OCI-M1 (cell line): ENCODE measurements around the gene SPG11.
"Not testable (repeated sequence)": the region's sequence is repeated elsewhere in the genome, so short reads cannot be mapped to it uniquely, and the experiment has no call there.

Source experiments
- DNase-seq: peaks from one replicate; lab custom pipeline; 2025; lab: John Stamatoyannopoulos, UW

SPG11 gene

GRCh38 chr15:44554934-44555723 lies 108.3 kb downstream of the SPG11 start:
- peak; percentile 51 for DNase-seq

DNA sequence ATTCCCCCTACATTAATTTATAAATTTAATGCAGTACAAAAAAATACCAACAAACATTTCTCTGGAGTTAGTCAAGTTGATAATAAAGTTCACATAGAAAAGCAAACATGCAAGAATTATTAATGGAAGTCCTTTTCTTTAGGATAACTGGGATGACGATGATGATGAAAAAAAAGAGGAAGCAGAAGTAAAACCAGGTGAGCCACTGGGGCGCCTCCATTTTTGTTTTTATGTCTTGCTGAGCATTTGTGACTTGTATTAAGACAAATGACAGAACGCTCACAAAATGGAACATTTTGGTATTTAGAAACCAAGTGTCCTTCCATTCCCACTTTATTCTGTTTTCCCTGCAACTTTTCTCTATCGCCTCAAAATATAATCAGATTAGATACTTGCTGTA lies 112.7 kb downstream of the SPG11 start:
- DNase-seq: no peak

- peak; percentile 13 for DNase-seq
Observed at GRCh38 chr15:44550256-44550655, 113.2 kb downstream of the SPG11 start.

DNA sequence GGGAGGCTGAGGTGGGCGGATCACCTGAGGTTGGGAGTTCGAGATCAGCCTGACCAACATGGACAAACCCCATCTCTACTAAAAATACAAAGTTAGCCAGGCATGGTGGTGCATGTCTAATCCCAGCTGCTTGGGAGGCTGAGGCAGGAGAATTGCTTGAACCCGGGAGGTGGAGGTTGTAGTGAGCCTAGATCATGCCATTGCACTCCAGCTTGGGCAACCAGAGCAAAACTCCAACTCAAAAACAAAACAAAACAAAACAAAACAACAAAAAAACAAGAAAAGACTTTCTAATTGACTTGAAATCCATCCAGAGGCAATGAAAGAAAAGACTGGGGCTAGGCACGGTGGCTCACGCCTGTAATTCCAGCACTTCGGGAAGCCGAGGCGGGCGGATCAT lies 114.3 kb downstream of the SPG11 start:
- DNase-seq: not testable (repeated sequence)

DNA sequence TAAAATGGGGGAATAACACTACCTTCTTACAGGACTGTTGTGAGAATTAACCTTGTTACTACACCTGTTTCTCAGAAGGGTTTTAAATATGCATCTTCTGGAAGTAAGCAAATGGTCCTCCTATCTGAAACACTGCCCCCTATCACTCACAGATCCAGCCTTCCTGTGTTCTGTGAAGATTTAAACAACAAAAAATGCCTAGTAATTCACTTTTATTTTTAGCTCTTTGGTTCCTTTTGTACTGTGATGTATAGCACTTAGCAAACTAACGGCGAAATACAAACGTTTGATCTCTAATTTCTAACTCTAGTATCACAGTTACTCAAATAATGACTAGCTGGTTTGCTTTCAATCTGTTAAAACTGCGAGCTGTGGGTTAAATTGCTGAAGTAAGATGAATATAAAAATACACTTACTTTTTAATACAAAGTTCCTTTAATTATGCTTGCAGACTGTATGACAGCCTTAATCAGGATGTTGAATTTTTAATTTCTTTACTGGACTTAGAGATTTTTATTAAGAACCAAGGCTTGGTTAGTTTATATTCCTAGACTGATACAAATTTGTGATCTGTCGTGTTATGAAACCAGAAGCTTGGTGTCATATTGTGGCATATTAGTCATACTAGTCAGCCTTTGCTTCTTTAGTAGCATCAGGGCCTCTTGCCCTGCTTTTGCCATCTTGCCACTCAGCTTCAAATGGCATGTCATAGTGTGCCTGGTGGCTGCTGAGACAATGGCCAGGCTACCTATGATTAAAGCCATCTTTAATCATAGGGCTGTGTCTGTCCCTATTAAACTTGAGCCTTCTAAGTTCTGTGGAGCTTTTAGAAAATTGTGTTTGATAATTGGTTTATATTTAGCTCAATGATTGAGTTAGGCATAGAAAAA lies 117.3 kb downstream of the SPG11 start:
- peak; percentile 36 for DNase-seq

- not testable (repeated sequence) for DNase-seq
Observed at GRCh38 chr15:44544745-44545144, 118.7 kb downstream of the SPG11 start.

DNA sequence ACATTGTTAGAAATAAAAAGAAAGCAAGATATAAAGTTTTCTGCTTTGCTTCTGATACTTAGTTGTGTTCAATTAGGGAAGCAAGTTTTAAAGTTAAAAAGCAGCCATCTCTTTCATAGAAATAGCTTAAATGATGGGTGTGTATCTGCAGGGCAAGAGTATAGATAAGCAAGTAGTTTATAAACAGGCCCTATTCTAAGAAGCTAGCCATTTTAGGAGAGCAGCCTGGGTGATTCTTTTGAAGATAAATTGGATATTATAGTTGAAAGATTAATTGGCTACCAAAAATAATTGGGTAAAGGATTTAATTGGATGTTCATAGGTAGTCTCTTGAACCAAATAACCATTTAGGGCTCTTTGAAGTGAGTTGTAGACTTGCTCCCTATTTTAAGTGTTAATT lies 120.9 kb downstream of the SPG11 start:
- DNase-seq: peak; percentile 39

- DNase-seq: no peak
Observed at GRCh38 chr15:44541282-44541958, 122.0 kb downstream of the SPG11 start.

- DNase-seq: peak; percentile 67
Observed at GRCh38 chr15:44537735-44538240, 125.7 kb downstream of the SPG11 start.

DNA sequence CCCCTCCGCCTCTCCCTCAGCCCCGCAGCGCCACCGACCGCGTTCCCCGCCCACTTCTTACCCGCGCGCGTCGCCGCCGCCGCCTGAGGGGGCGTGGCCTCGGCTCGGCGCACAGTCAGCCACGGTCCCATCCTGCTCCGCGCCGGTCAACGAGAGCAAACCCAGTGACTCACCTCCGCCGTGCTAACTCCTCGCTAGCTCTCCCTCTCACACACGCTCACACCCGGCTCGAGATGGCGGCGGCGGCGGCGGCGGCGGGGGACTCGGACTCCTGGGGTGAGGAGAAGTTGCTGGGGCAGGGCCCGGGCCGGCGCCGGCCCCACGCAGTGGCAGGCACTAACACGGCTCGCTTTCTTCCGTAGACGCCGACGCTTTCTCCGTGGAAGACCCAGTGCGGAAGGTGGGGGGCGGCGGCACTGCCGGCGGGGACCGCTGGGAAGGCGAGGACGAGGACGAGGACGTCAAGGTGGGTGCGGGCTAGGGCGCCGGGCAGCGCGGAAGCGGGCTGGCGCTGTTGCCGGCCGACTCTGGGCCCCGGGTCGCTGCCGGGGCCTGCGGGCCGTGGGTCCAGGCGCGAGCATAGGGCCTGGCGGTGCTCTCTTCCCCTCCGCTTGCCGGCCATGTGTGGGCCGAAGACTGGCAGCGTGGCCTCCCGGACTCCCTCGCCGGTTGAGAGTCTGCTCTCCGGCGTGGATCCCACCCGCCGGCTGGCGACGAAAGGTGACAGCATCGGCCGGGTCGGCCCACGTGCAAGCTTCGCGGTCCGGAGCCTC lies 126.3 kb downstream of the SPG11 start, which contains the start of gene EIF3J:
EIF3J (plus strand) TSS at position 186 of the 773 bp plus-strand sequence; CDS start at position 234, 48 bp downstream.
- DNase-seq: peak; percentile 96

- DNase-seq: peak; percentile 95
Observed at GRCh38 chr15:44536302-44536961, 127.0 kb downstream of the SPG11 start.

- peak; percentile 64 for DNase-seq
Observed at GRCh38 chr15:44535523-44536301, 127.8 kb downstream of the SPG11 start.

DNA sequence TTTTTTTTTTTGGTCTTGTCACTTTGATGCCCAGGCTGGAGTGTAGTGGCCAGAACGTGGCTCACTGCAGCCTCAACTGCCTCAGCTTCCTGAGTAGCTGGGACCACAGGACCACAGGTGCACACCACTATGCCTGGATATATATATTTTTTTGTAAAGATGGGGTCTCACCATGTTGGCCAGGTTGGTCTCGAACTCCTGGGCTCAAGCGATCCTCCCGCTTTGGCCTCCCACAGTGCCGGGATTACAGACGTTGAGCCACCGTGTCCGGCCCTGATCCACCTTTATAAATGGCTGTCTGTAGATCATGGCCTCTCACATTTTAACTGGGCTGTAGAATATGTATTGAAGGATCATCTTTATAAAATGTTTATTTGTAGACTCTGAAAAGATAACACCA lies 128.4 kb downstream of the SPG11 start:
- no peak for DNase-seq

DNA sequence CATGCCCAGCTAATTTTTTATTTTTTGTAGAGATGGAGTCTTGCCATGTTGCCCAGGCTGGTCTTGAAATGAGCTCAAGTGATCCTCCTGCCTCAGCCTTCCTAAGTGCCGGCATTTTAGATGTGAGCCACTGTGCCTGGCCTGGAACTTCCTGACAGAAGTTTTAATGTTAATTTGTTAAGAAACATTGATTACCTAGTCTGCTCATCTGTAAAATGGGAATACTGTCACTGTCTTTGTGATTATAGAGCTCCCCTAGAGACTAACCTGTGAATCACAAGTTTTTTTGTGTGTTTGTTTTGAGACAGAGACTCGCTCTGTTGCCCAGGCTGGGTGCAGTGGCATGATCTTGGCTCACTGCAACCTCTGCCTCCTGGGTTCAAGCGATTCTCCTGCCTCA lies 130.8 kb downstream of the SPG11 start:
- no peak for DNase-seq

GRCh38 chr15:44532275-44532674 lies 131.2 kb downstream of the SPG11 start:
- not testable (repeated sequence) for DNase-seq

- DNase-seq: no peak
Observed at GRCh38 chr15:44530653-44531052, 132.8 kb downstream of the SPG11 start.

DNA sequence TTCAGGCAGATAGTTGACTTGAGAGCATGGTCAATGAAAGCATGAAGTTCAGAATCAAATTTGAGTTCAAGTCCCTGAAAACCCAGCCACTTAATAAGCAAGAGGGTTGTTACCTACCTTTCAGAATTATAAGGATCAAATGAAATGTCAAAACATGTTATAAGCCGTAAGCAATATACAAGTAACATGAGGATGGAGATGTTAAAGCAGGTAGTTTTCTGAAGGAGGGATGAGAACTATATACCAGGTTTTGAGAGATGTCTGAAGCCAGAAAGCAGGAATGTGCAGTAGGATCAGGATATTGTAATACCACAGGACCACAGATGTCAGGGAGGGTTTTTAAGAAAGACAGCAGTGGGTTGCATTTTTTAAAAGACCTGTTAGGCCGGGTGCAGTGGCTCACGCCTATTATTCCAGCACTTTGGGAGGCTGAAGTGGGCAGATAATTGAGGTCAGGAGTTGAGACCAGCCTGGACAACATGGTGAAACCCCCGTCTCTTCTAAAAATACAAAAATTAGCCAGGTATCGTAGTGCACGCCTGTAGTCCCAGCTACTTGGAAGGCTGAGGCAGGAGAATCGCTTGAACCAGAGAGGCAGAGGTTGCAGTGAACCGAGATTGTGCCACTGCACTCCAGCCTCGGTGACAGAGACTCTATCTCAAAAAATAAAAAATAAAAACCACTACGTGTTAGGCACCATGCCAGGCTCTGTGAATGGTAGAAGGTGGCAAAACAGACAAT lies 133.4 kb downstream of the SPG11 start:
- DNase-seq: no peak

GRCh38 chr15:44527241-44527640 lies 136.2 kb downstream of the SPG11 start:
- DNase-seq: no peak

DNA sequence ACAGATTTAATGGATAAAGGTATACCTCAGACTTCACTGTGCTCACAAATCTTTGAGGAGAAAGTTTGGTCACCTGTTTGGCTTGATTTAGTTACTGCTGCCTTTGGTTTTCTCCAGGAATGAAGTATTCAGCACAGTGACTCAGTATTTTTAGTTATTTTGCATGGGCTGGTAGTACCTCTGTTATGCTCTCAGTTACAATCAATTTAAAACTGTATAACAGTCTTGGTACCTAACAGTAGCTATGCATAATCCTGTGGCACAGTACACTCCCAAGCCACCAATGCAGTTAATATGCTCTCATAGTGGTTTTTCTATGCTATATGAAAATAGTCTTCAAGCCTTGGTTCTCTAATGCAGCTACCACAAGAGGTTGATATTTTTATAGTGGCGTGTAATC lies 138.4 kb downstream of the SPG11 start:
- DNase-seq: no peak
